Raji (cell line): ENCODE measurements around the gene NKAP.

ENCODE experiments used
- POLR2A ChIP-seq: IDR thresholded peaks from 2 replicates; pipeline ENCODE4 v1.6.1; 2011; ENCODE audit warnings: low read depth, low read length, control low read depth; ENCODE audit not compliant: insufficient read depth

Gene NKAP

GRCh38 chrX:119942831-119943184 is 743 bp downstream of the NKAP start:
- no peak for TF ChIP-seq POLR2A

DNA sequence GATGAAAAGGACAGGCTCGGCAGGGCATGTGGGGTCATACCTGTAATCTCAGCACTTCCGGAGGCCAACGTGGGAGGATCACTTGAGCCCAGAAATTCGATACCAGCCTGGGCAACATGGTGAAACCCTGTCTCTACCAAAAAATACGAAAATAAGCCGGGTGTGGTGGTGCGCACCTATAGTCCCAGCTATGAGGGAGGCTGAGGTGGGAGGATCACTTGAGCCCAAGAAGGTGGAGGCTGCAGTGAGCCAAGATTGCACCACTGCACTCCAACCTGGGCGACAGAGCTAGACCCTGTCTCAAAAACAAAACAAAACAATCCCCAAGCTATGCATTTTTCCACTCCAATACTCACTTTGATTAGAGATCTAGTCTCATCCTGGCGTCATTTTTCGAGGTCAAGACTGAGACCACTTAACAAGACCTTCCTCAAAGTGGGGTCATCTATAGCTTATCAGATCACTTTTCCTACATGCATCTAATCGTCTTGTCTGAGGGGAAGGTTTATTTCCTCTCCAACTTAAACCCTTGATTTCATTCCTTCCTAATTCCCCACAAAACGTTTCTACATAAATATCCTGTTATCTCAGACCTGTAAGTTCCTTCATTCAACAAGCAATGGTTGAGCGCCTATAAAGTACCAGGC is 1.3 kb downstream of the NKAP start:
- TF ChIP-seq POLR2A: no peak

- TF ChIP-seq POLR2A: no peak
These were observed 2.2 kb downstream of the NKAP start for GRCh38 chrX:119941336-119941735.

DNA sequence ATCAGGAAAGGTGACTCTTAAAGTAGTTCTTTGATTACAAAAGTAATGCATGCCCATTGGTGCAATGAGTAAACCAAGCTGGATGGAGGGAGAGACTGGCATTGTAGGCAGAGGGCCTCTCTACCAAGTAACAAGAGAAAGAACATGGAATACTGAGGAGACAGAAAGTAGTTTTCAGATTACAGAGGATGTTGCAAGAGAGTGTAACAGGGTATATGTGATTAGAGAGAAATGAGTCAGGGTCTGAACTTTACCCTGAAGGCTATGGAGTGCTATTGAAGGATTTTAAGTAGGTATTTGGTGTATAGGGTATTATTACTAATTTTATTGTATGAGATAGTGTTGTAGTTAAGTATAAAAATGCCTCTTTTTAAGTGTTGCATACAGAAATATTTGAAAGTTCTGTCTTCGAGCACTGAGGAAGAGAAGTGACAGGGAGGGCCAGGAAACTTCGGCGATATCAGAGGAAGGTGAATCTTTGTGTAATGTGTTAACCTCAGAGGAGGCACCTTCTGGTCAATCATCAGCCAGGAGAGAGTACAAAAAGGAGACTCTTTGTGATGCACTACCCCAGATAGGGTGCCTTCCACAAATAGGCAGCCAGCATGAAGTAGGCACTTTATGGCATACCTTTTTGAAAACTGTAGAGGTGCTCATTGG is 8.2 kb downstream of the NKAP start:
- no peak for TF ChIP-seq POLR2A

DNA sequence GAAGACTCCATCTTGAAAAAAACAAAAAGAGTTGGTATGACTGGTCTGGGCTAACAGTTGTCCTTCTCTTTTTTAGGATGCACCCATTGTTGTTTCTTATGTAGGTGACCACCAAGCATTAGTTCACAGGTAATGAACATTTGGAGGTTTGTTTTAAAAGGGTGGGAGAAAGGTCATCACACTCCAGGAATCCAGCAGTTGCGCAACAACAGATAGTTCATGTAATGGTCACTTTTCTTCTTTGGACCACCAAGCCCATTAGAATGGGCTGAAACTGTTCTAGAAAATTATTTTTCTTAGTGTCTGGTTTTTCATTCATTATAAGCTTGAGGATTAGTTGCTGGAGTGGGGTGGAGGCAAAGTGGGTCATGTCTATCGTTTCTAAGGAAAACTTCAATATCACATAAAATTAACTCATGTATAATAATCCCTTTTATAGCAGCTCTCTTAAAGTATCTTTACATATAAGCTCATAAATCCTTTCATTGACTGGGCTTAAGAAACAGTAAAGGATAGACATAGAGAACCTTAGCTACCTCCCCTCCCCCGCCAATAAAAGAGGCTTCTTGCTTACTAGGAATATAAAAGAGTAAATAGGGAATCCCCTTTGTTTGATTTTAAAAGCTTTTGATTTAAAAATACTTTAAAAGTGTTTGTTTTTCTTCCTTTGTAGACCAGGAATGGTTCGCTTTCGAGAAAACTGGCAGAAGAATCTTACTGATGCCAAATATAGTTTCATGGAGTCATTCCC is 23.5 kb downstream of the NKAP start:
- no peak for TF ChIP-seq POLR2A

DNA sequence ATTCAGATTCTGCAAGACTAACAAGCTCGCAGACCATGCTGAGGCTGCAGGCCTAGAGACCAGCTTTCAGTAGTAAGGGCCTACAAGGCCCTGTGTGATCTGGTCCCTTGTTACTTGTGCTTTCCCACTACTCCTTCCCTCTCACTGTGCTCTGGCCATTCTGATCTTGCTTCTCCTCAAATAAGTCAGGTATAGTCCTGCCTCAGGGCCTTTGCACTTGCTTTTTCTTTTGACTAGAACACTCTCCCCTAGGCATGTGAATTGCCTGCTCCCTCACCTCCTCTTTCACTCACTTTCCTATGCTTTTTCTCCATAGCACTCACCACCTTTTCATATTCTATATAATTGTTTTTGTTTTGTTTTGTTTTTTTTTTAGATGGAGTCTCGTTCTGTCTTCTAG is 25.7 kb downstream of the NKAP start:
- TF ChIP-seq POLR2A: no peak

DNA sequence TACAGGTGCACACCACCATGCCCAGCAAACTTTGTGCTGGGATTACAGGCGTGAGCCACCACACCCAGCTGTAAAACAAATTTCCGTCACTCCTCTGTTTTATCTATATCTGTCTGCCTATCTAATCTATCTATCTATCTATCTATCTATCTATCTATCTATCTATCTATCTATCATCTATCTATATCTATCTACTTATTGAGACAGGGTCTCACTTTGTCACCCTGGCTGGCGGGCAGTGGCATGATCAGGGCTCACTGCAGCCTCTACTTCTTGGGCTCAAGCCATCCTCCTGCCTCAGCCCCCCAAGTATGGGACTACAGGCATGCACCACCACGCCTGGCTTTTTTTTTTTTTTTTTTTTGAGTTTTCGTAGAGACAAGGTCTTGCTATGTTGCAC is 27.2 kb downstream of the NKAP start:
- no peak for TF ChIP-seq POLR2A

DNA sequence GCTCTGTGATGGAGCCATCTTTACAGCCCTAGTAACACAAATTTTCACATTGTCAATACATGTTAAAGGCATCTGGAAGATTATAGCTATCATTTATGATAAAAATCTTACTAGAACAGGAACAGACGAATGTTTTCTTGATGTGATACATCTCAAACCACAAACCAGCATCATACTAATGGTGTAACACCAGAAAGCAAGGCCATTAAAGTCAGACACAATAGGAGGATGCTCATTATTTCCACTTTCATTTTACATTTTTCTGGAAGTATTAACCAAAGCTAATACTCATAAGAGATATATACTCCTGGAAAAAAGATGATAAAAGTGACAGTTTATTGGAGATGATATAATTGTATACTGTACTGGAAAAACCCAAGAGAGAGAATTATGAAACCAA is 42.6 kb downstream of the NKAP start:
- no peak for TF ChIP-seq POLR2A

DNA sequence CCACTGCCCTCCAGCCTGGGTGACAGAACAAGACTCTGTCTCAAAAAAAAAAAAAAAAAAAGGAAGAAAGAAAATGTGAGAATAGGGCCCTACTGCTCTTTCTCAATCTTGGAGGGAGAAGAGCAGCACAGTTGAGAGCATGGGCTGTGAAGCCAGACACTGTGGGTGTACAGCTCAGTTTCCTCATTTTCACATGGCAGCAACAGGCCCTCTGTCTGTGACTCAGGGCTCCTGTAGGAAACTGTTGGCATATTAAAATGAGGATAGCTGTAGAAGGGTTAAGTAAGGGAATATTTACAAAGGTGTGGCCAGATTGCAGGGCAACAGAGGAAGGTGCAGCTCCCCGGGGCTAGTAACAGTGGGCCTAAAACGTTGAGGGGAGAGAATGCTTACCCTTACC is 44.4 kb downstream of the NKAP start:
- TF ChIP-seq POLR2A: no peak

DNA sequence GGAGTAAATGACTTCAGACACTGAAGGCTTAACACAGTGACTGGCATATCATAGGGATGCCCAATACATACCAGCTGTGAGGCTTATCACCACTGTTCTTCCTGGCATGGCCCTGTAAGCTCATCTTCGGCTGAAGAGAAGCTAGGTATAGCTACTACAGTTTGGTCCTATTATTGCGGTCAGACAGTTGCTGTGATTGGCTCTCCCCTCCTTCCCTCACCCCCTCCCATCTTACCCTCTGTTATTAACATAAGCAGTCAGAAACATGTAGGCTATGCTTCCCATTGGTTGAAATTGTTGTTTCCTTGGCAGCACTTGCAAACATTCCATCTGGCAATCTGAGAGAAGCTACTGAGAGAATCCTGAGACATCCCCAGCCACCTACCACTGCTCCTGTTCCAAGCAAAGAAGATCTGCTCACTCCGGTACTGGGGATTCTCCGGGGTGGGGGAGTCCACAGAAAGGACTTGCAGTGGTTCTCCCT is 47.7 kb downstream of the NKAP start, which contains the start of gene AKAP14:
TSS of gene AKAP14 (plus strand) at position 51 of the 484 bp plus-strand sequence. CDS start 7,331 bp downstream, outside the sequence.
- TF ChIP-seq POLR2A: no peak

DNA sequence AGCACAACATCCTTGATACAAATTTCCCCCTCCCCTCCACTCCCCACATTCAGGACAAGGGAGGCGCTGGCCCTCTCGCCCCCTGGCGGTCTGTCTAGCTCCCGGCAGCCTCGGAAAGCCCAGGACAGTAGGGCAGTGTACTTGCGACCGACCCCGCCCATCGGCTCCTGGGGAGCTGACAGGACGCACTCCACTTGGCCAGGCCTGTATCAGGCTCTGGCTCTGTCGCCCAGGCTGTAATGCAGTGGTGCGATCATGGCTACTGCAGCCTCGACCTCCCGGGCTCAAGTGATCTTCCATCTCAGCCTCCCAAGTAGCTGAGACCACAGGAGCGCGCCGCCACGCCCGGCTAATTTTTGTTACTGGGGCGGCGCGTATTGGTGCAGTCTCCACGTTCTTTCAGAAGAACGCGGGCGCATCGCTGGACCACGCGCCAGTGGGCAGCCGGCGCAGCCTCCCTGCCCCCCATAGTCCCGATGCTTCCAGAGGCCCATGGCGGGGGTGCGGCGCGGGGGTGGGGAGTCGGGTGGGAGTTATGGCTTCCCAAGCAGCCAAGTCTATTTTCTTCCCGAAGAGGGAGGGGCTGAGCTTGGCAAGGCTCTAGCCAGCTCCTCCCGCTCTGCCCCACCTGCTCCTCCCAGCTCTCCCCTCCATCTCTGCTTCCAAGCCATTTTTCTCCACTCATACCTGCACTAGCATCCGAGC is 55.7 kb downstream of the NKAP start:
- TF ChIP-seq POLR2A: no peak

GRCh38 chrX:119885554-119886428 is 57.8 kb downstream of the NKAP start:
- no peak for TF ChIP-seq POLR2A

DNA sequence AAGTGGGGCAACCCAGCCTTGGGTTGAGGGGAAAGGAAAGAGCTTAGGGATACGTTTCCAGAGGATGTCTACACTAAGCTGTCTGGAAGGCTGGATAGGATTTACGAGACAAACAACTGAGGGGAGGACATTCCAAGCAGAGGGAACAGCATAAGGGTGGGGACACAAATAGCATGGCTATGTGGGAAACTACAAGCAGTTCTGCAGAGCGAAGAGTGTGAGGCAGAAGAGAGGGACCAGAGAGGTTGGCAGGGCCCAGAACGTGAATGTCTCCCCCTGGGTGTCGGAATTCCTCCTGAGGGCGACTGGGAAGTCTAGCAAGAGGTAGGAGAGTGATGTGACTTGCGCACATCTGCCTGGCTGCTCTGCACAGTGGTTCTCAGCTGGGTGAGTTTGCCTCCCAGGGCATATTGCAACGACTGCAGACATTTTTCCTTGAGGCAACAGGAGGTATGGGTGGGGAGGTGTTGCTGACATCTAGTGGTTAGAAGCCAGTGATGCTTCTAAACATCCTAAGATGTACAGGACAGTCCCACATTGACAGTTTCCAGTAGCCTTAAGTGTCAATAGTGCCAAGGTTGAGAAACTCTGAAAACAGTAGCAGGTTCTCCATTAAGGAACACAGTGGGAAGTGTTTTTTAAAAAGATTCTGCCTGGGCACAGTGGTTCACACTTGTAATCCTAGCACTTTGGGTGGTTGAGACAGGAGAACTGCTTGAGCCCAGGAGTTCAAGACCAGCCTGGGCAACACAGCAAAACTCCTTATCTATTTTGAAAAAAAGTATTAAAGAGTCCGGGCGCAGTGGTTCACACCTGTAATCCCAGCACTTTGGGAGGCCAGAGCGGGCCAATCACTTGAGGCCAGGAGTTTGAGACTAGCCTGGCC is 62.8 kb downstream of the NKAP start:
- no peak for TF ChIP-seq POLR2A
